Endothelial cell of umbilical vein (primary cell): ENCODE data around the gene RASSF5. TPM values are rescaled to one million over a fixed set of nuclear protein-coding genes. Genes with fewer than 3 reads are reported as not detected.

Experiments used
- BruUV-seq: library from RNA; stranded (reverse); fragments of 400-500 nt; replicated peaks from 2 replicates; lab custom pipeline; 2021; lab: Mats Ljungman, UMichigan
- CTCF ChIA-PET: fragments of 300-600, 350-600 bp; sonication (Branson Sonifier 250); formaldehyde crosslinking; loops from one replicate; lab custom pipeline; 2021; ENCODE audit warnings: antibody characterized with exemption, inconsistent platforms; lab: Charles Lee
- POLR2A ChIA-PET: fragments of 300-600, 350-600 bp; sonication (Branson Sonifier 250); formaldehyde crosslinking; loops from one replicate; lab custom pipeline; 2021; ENCODE audit warnings: antibody characterized with exemption, inconsistent platforms; lab: Charles Lee
- DNase-seq: peaks from one replicate; pipeline ENCODE4 v3.0.0-alpha.2; 2011; ENCODE audit warnings: low read depth, low spot score
- FAIRE-seq: peaks from 2 replicates; lab custom pipeline; 2011; peaks lifted over from hg19 to GRCh38; lab: Jason Lieb, UNC
- H2AFZ ChIP-seq: 2 replicates; pipeline ENCODE4 v1.6.0; 2012; ENCODE audit warnings: low read depth, low read length, control low read depth, inconsistent platforms
- H3K27ac ChIP-seq: 2 replicates; pipeline ENCODE4 v1.5.1; 2011; ENCODE audit warnings: low read depth, mild to moderate bottlenecking, control low read depth, low read length, moderate library complexity; ENCODE audit not compliant: insufficient read depth
- H3K27me3 ChIP-seq, 2 experiments: 2 replicates each; pipeline versions ENCODE4 v1.6.0 to v1.6.1; 2011; ENCODE audit warnings: low read length in 2 of 2, mixed read lengths in 1 of 2; ENCODE audit not compliant: control insufficient read depth in 2 of 2, insufficient read depth in 2 of 2
- H3K36me3 ChIP-seq, 2 experiments: 2 replicates in 1 of 2; 3 replicates in 1 of 2; pipeline ENCODE4 v1.5.1; 2011; ENCODE audit warnings: low read length in 2 of 2, mild to moderate bottlenecking in 1 of 2, moderate library complexity in 1 of 2; ENCODE audit not compliant: control insufficient read depth in 2 of 2, insufficient read depth in 2 of 2; ENCODE audit errors: extremely low read depth in 1 of 2
- H3K4me1 ChIP-seq: 3 replicates; pipeline ENCODE4 v1.5.1; 2011; ENCODE audit warnings: mild to moderate bottlenecking, low read length; ENCODE audit not compliant: control insufficient read depth, insufficient read depth; ENCODE audit errors: extremely low read depth
- H3K4me2 ChIP-seq: 2 replicates; pipeline ENCODE4 v1.6.1; 2011; ENCODE audit warnings: low read length, control low read depth, mixed read lengths; ENCODE audit not compliant: insufficient read depth
- H3K4me3 ChIP-seq, 3 experiments: fragments of 200-600 bp in 1 of 3; sonication (generic), shearing (Covaris generic) in 1 of 3; replicated peaks in 1 of 3; 2 replicates each; pipeline ENCODE4 v1.5.1; 2011 to 2016; ENCODE audit warnings: control low read depth in 3 of 3, low read length in 3 of 3, mild to moderate bottlenecking in 2 of 3, inconsistent platforms in 1 of 3, low read depth in 1 of 3, moderate library complexity in 1 of 3; ENCODE audit not compliant: insufficient read depth in 1 of 3
- H3K79me2 ChIP-seq: 2 replicates; pipeline ENCODE4 v1.6.0; 2012; ENCODE audit warnings: low read length, inconsistent platforms; ENCODE audit not compliant: control insufficient read depth, insufficient read depth
- H3K9ac ChIP-seq: replicated peaks from 2 replicates; pipeline ENCODE3; 2011; ENCODE audit warnings: low read length, control low read depth; ENCODE audit not compliant: insufficient read depth; ENCODE audit errors: extremely low read depth
- H3K9me1 ChIP-seq: replicated peaks from 3 replicates; pipeline ENCODE4 v1.6.0; 2011; ENCODE audit warnings: mild to moderate bottlenecking, low read length; ENCODE audit not compliant: control insufficient read depth, insufficient read depth; ENCODE audit errors: extremely low read depth
- H3K9me3 ChIP-seq: replicated peaks from 2 replicates; pipeline ENCODE4 v1.5.1; 2012; ENCODE audit warnings: low read length, inconsistent platforms; ENCODE audit not compliant: control insufficient read depth, insufficient read depth
- H4K20me1 ChIP-seq: replicated peaks from 2 replicates; pipeline ENCODE3; 2011; ENCODE audit warnings: mild to moderate bottlenecking, low read length; ENCODE audit not compliant: control insufficient read depth, insufficient read depth; ENCODE audit errors: extremely low read depth
- EZH2 ChIP-seq: IDR thresholded peaks from 2 replicates; pipeline ENCODE4 v1.6.1; 2012; ENCODE audit warnings: borderline replicate concordance, low read depth, mild to moderate bottlenecking, moderate library complexity, low read length, inconsistent platforms; ENCODE audit not compliant: severe bottlenecking
- FOS ChIP-seq: IDR thresholded peaks from 2 replicates; pipeline ENCODE4 v1.6.1; 2011; ENCODE audit warnings: mild to moderate bottlenecking, low read length, moderate library complexity, borderline replicate concordance; ENCODE audit not compliant: insufficient read depth
- GATA2 ChIP-seq: IDR thresholded peaks from 2 replicates; pipeline ENCODE4 v1.7.0; 2011; ENCODE audit warnings: low read depth, mild to moderate bottlenecking, moderate library complexity, mixed read lengths, low read length; ENCODE audit not compliant: insufficient read length, insufficient read depth
- JUN ChIP-seq: IDR thresholded peaks from 2 replicates; pipeline ENCODE4 v1.6.1; 2011; ENCODE audit warnings: borderline replicate concordance, low read depth; ENCODE audit not compliant: insufficient read length, insufficient read depth
- MAX ChIP-seq: IDR thresholded peaks from 2 replicates; pipeline ENCODE4 v1.6.1; 2011; ENCODE audit not compliant: insufficient read depth, insufficient read length
- MYC ChIP-seq: IDR thresholded peaks from one replicate; pipeline ENCODE4 v1.6.1; 2011; ENCODE audit warnings: mild to moderate bottlenecking, low read depth, low read length
- POLR2A ChIP-seq: IDR thresholded peaks from 2 replicates; pipeline ENCODE4 v1.6.1; 2012; ENCODE audit warnings: low read depth, mild to moderate bottlenecking, control low read depth, low read length
- POLR2AphosphoS5 ChIP-seq: IDR thresholded peaks from 2 replicates; pipeline ENCODE4 v1.6.1; 2012; ENCODE audit warnings: low read depth, mild to moderate bottlenecking, control low read depth, low read length, moderate library complexity; ENCODE audit not compliant: insufficient read depth
- dilution Hi-C: fragments of 300-500 bp; cut with MboI; formaldehyde crosslinking; loops from one replicate; pipeline ENCODE4 v1.15.0; 2019; ENCODE audit warnings: low sequenced_read_pairs; ENCODE audit not compliant: extremely low pct_ligation_motif_present
- intact Hi-C: fragments of 100-400 bp; cut with micrococcal nuclease; formaldehyde crosslinking; loops from one replicate; pipeline ENCODE4 v1.10.0; 2022
- polyA plus RNA-seq, 4 experiments: library from polyadenylated mRNA; depleted of rRNA in 3 of 4; stranded (reverse) in 3 of 4; unstranded in 1 of 4; fragments of >200 nt; gene quantifications; 2 replicates each; pipeline versions ENCODE4 v1.2.1 to v1.2.3, GENCODE V29; 2011 to 2012; ENCODE audit warnings: missing spikeins in 1 of 4
- total RNA-seq: library from RNA; stranded (reverse); gene quantifications from 2 replicates; pipeline ENCODE4 v1.2.3, GENCODE V29; 2021
- TF ChIP-seq, protein P1 (sequence below), 2 donors: IDR thresholded peaks; 1 replicate in 1 of 2; 2 replicates in 1 of 2; pipeline ENCODE4 v1.5.1; 2011; ENCODE audit warnings: low read length in 2 of 2, mild to moderate bottlenecking in 2 of 2, moderate library complexity in 2 of 2, control low read depth in 1 of 2, inconsistent platforms in 1 of 2, low read depth in 1 of 2; ENCODE audit not compliant: insufficient read depth in 1 of 2; ENCODE audit errors: extremely low read depth in 1 of 2

RASSF5 gene
- total and polyA plus RNA-seq, 2 donors (not counting 3 experiments of a cell fraction or from before 2014, with no cell fraction given), result 0.23 to 0.60 TPM

- TF ChIP-seq MYC (no peak), GATA2 (no peak), POLR2A (no peak), EZH2 (no peak), MAX (no peak), JUN (no peak), FOS (no peak), POLR2AphosphoS5 (no peak)
- TF ChIP-seq, protein P1, sequence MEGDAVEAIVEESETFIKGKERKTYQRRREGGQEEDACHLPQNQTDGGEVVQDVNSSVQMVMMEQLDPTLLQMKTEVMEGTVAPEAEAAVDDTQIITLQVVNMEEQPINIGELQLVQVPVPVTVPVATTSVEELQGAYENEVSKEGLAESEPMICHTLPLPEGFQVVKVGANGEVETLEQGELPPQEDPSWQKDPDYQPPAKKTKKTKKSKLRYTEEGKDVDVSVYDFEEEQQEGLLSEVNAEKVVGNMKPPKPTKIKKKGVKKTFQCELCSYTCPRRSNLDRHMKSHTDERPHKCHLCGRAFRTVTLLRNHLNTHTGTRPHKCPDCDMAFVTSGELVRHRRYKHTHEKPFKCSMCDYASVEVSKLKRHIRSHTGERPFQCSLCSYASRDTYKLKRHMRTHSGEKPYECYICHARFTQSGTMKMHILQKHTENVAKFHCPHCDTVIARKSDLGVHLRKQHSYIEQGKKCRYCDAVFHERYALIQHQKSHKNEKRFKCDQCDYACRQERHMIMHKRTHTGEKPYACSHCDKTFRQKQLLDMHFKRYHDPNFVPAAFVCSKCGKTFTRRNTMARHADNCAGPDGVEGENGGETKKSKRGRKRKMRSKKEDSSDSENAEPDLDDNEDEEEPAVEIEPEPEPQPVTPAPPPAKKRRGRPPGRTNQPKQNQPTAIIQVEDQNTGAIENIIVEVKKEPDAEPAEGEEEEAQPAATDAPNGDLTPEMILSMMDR (IDR thresholded peaks at IDR 0.05; ENCODE audit: extremely low read depth in 1 of 2, insufficient read depth in 1 of 2, low read depth in 1 of 2, low read length in 2 of 2), result no peak
- intact Hi-C loops (no loop called here), dilution Hi-C loops (no loop called here)
- peaks cover 3 to 19% of the 10 kb centered on the region in 2 experiments for H3K36me3 ChIP-seq
- CTCF ChIA-PET, result interaction anchor here (2.1 kb wide), 1 partner anchor 60 kb away, joined by 6 read pairs; no protein-coding TSS in a partner anchor
- no peaks in the 10 kb centered on the region for H3K4me1 ChIP-seq
- FAIRE-seq (no peak), DNase-seq (no peak)
- BruUV-seq, result no TSS peak
- H3K79me2 ChIP-seq, result no peaks in the 10 kb centered on the region
- H3K9me1 ChIP-seq, result no peaks in the 10 kb centered on the region
- no peak overlapping the region for H3K4me3 ChIP-seq
- POLR2A ChIA-PET, result no interaction called here
- H2AFZ ChIP-seq, result no peak overlapping the region
- H4K20me1 ChIP-seq, result no peaks in the 10 kb centered on the region
- no peak overlapping the region for H3K9ac ChIP-seq
- H3K27ac ChIP-seq, result no peak overlapping the region
- H3K27me3 ChIP-seq, result no peaks in the 10 kb centered on the region
- no peak overlapping the region for H3K4me2 ChIP-seq
- no peaks in the 10 kb centered on the region for H3K9me3 ChIP-seq
Observed at GRCh38 chr1:206604861-206605260, 97.5 kb downstream of the RASSF5 start.
